GM21576 (cell line): ENCODE results near the gene SH3TC1.
A peak's percentile ranks its signal among the peaks of the same experiment; 100 is the strongest.

ENCODE experiments used
- ATAC-seq: cut with Tn5 transposase; IDR thresholded peaks from one replicate; pipeline ENCODE4 v1.9.1; 2021; ENCODE audit warnings: mild to moderate bottlenecking, moderate library complexity; ENCODE audit not compliant: unreplicated experiment

Gene SH3TC1

DNA sequence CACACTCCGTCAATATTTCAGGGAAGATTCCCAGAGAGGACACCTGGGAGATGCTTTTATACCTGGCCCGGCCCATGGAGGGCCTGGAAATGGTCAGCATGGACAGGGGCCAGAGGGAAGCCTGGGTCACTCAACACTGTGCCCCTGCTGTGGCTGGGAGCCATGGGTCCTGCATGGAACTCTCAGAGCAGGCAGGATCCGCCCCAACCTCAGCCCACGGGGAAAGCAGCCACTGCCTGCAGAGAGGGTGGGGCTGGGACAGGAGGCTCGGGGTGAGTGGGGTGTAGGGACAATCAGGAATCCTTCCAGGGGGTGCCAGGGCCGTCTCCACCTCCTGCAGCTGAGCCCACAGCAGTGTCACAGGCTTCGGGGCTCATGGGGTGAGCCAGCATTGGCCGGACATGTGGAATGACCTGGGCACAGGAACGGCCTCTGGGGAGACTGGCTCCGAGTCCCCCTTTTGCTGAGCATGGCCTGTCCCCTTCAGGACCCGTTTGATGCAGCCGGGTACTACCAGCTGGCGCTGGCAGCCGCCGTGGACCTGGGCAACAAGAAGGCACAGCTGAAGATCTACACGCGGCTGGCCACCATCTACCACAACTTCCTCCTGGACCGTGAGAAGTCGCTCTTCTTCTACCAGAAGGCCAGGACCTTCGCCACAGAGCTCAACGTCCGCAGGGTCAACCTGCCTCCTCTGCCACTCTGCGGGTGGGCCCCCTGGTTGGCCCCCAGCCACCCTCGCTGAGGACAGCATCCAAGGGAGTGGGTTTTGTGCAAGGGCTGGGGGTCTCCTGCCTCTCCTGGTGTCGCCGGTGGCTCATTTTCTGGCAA, 41.3 kb downstream of the SH3TC1 start:
- ATAC-seq: no peak

DNA sequence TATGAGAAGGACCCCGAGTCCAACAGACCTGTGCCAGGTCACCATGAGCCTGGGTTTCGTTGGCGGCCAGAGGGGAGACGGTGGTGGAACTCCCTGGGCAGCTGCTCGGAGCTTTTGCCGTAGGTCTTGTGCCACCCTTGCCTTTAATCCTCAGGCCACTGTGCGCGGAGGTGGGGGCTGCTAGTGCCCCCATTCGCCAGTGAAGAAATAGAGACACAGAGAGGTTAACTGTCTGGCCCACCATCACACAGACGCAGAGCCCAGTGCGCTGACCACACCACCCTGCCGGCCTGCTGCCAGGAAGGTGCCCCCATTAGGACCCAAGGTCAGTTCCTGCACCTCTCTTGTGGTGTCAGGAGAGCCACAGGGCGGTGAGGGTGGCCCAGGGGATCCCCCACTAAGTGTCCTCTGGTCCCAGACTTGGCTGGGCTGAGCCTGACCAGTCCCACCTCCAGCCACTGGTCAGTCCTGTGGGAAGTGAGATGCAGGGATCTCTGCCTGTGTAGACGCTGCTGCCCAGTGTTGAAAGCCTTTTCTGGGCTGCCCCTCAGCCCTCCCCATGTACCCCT, 42.2 kb downstream of the SH3TC1 start:
- no peak for ATAC-seq

DNA sequence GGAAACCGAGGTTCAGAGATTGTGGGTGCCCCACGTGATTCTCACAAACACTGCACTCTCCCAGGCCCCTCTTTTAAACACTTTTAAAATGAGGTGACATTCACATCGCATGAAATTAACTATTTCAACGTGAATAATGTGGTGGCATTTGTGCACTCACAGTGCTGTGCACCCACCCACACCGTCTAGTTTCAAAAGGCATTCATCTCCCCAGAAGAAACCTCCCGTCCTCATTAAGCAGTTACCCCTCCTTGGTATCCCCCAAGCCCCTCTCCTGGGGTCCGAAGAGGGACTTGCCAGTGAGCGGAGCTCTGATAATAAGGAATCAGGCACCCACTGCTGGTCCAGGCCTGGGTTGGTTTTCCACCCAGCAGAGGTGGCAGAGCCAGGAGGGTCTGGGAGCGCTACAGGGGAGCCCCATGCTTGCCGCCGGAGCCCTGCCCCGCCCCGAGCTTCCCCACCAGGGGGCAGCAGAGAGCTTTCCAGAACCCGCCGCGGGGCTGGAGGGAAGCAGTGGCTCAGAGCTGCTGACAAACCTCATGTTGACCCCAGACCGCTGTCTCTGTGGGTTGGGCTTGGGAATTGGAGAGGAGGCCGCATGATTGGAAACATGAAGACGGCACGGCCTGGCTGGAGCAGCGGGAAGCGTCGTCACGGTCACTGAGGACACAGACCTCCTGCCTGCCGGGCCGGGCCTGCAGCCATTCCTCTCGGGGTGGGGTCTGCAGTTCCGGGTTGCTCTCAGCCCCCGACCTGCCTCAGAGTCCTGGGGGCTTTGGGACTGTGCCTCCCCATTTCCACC, 43.0 kb downstream of the SH3TC1 start:
- ATAC-seq: peak; percentile 59

DNA sequence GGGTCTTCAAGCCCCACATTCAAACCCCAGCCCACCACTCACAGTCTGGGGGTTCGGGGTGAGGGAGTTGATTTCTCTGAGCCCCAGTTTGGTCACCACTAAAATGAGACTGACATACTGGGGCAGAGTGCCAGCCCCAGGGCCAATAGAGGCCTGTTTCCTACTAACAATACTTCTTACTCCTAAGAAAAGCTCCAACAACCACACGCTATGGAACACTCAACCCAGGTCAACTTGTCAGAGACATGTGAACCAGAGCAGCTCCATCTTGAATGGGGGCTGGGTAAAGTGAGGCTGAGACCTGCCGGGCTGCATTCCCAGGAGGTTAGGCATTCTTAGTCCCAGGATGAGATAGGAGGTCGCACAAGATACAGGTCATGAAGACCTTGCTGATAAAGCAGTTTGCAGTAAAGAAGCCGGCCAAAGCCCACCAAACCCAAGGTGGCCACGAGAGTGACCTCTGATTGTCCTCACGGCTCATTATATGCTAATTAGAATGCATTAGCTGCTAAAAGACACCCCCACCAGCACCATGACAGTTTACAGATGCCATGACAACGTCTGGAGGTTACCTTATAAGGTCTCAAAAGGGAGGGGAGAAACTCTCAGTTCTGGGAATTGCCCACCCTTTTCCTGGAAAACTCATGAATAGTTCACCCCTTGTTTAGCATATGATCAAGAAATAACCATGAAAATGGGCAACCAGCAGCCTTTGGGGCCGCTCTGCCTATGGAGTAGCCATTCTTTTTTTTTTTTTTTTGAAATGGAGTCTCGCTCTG, 43.9 kb downstream of the SH3TC1 start:
- no peak for ATAC-seq

DNA sequence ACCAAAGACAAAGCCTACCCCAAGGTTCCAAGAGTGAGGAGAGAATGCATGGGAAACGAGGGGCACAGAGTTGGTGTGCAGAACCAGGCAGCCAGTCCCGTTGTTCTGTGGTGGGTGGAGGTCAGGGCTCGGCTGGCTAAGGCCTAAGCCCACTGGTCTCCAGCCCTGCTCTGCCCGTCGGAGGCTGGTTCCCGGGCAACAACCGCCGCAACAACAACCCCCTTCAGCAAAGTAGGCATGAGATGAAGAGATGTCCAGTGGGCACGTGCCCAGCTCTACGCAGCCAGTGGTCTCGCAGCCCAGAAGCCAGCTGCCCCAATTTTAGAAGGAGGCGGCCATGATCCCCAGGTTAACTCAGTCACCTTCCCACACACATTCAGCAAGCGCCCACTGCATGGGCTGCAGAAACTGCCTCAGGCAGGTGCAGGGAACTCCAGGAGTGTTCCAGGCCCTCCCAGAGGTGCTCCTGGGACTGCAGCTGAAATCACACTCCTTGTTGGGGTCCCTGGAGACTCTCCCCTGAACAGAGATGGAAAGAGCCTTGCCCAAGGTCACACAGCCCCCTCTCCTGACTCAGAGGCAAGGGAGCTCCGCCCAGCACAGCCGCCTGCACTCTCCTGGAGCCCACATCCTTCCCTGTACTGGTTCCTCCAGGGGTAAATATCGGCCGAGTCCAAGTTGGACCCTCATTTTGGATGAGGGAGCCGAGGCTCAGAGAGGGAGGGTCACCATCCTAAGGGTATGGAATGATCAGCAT, 45.1 kb downstream of the SH3TC1 start:
- ATAC-seq: no peak

DNA sequence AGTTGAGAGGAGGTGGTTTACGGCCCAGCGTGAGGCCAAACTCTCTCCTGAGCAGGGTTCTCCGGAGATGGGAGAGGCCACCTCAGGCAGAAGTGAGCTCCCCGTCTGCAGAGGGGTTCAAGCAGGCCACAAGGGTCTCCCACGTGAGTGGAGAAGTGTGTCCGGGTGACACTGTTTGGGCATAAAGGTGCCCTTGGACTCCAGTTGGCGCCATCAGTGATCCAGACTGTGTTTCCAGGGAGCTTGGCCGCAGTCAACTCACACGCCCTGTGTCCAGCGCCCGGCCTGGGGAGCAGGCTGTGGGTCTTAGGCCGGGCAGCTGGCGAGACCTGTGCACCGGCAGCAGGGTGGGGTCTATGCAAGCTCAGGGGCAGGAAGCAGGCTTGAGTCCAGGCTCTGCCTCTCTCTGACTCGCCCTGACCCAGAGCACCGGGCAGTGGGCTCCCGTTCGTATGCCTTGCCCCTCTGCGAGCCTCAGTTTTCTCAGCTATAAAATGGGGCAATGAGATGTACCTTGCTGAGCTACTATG, 45.9 kb downstream of the SH3TC1 start:
- no peak for ATAC-seq

DNA sequence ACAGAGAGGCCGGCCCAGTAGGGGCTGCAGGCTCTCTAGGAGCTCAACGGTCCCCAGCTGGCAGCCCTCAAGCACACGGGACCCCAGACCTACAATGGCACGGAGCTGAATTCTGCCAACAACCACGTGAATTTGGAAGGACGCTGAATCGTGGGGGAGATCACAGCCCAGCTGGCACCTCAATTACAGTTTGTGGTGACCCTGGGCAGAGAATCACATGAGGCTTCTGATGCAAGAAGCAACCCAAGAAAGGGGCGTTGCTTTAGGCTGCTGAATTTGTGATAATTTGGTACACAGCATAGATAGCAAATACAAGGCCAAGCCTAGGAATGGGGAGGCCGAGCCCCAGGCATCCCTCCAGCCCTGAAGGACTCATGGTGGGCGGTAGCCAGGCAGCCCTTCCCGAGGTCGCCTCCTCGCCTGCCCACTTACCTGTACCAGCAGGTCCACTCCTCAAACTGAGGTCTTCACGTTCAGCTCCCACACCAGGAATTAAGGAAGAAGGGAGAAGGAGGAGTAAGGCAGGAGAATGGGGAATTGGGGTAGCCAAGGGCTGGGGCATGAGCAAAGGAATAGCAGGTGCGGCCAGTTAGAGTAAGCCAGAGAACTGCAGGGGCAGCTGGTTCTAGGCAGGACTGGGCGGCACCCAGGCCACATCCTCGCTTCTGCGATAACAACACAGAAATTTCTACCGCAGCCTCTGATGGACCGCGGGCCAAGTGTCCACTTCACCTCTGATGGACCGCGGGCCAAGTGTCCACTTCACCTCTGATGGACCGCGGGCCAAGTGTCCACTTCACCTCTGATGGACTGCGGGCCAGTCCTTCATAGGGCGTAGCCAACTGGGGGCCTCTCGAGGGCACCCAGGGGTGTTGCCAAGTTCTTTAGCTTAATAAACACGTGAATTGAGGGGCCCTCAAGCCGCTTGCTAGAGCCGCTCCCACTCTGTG, 47.1 kb downstream of the SH3TC1 start:
- no peak for ATAC-seq

DNA sequence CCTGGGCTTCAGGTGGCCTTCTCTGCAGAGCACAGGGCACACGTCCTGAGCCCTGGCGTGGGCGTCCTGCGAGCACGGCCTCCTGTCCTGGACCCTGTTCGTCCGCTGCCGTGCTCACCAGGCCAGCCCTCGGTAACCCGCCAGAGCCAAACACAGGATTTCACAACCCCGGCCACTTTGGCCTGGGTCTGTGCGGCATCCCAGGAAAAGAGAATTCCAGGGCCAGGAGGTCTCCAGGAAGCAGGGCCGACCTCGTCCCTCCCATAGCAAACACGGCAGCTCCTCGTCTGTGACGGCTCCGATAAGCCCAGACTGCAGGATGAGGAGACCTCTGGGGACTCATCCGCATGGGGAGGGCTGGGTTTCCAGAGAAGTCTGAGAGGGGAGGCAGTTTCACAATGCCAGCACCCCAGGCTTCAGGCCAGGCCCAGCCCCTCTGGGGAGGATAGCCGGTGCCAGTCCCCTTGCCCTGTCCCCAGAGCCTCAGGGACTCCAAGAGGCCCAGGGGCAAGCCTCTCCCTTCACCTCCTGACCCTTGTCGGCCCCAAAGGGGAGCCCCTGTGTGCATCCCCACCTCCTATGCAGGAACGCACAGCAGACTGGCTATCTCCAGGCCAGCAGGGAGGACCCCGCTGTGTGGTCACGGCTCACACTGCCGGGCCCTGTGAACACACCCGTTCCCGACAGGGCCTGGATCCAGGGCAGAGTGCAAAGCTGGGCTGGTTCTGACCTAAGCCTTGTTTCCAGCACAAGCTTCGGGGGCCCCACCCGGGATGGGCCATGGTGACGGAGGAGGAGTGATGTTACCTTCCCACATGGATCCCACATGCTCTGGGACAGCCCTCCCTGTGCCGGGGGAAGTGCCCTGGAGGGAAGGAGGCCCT, 48.2 kb downstream of the SH3TC1 start:
- no peak for ATAC-seq

DNA sequence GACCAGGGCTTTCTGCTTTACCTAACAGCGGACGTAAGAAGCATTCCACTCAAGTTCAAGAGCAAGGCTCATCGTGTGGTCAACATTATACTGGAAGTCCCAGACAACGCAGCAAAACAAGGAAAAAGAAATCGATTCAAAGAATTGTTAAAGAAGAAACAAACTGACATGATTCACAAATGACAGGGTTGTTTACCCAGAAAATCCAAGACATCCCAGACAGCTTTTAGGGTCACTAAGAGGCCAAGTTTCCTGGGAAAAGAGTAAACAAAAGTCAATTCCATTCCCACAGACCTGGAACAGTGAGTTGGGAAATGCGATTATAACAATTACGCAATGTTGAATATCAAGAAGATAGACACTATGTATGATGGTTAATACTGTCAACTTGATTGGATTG, 49.0 kb downstream of the SH3TC1 start:
- ATAC-seq: no peak

DNA sequence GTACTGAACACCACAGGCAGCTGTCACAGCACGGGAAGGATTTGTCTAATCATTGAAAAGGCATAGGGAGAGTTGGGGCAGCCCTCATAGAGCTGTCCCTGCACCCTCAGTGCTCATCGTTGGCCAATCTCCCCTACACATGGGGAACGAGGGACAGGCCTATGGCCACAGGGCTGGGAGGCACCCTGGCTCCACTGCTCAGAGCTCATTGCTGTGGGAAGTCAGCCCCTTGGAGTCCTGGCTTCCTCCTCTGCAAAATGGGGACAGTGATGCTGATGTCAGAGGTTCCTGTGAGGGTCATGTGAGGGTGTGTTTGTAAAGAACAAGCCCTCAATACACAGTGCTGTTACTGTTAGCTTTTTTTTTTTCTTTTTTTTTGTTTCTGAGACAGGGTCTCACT, 51.1 kb downstream of the SH3TC1 start:
- ATAC-seq: no peak

DNA sequence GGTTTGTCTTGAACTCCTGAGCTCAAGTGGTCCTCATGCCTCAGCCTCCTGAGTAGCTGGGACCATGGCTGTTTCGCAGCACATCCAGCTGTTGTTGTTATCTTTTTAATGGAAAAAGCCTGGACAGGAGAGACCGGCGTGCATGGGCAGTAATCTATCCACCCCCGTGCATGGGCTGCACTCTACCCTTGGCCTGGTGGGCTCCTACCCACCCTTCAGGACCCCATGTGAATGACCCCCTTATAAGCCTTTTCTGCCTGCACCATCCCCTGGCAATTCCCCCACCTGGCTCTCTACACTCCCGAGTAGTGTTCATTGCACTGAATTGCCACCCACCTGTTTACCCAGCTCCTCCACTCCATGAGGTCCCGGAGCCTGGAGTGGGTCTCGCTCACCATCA, 51.5 kb downstream of the SH3TC1 start:
- ATAC-seq: no peak

DNA sequence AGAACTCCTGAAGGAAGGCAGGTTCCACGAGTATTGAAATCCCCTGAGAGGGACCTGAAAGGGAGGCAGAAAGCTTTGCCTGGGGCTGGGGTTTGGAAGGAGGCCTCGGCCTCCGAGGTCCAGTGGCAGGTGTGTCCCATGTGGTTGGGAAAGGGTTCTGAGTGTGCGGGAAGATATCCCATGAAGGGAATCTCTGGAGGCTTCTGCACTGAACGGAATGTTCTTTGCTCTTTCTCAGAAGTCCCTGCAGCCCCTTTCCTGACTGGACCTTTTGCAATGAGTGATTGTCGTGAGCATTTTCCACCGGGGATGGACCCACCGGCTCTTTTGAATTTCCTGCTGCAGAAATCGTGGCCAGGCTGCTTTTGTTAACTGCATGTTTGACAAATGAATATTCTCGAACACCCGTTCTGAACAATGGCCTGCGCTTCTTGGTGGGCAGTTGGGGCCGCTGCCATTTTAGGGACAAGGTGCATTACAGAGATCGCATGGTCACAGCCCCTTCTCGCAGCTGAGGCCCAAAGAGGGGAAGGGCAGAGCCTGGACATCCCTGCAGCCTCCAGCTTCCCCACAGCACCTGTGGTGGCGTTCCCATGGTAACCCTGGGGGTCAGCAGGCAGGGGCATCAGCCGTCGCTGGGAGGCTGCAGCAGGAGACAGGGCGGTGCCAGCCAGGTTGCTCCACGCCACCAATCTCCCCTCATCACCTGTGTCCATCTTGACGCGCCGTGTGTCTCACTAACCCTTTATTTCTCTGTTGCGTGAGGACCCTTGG, 52.2 kb downstream of the SH3TC1 start:
- ATAC-seq: no peak

DNA sequence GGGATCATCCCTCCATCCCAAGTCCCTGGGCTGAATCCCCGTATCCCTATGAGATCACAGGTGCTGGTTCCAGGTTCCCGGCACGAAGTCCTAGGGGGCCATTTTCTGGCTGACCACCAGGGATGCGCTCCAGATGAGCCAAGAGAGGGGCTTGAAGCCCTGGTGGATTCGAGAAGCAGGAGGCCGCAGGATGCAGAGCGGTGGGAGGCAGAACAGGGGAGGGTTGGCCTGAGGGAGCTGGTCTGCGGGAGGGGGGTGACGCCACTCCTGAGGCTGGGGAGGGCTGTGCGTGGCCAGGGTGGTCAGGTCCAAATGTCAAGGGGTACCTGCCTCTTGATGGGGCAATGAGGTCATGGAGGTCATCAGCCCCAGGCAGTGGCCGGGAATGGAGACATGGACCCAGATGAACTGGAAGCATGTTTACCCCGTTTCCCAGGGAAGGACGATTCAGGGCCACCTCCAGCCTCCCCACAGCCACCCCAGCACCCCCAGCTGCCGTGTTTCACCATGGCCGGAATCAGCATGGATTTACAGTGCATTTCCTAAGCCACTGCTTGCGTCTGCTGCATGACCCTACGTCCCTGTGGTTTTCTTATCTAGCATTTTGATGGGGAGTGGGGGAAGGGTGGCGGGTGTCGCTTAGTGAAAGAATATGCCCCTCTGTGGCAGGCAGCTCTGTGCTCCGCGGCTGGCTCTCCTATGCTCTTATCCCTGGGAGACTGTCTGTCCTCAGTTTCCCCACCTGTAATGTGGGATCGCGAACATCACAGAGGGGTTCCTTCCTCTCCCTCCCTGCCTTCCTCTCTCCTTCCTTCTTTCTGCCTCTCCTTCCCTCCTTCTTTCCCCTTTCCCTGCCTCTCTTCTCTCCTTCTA, 53.4 kb downstream of the SH3TC1 start:
- no peak for ATAC-seq

DNA sequence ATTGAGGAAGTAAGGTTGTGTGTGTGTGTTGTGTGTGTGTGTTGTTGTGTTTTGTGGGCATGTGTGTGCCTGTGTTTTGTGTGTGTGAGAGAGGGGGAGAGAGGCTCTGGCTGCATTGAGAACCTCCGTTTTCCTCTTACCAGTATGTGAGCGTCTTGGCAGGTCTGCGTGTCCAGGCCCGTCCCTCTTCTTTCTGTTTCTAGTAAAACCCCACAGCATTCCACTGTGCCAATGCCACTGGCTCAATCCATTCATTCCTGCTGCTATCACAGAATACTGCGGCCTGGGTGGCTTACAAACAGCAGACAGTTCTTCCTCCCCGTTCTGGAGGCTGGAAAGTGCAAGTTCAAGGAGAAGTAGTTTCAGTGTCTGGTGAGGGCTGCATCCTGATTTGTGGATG, 55.0 kb downstream of the SH3TC1 start:
- ATAC-seq: no peak

DNA sequence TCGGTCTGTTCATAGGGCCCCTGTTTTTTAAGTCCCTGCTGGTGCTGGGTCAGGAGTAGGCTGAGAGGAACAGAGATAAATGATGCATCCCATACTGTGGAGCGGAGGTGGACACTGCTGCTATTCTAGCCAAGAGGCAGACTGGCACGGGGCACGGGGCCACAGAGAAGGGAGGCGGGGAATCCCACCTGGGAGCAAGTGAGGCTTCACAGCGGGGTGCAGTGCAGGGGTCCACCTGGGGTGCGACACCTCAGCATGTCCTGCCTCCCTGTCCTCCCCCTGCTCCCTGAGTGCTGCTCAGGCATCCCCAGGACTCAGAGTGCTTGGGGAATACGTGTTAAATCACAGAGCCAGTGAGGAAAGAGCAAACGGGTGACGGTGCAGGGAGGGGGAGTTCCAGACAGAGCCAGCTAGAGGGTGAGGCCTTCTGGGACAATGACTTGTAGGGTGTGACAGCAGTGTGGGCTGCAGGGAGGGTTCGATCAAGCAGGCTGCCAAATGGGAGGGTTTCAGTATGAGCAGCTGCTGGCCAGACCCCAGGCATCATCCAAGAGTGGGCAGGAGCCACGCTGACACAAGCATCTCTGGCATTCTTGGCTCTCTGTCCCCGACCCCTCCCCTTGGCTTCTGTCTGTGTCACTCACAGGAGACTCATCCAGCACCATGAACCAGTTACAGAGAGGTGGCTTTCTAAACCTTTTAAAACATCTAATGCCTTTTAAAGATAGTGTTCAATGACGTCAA, 56.8 kb downstream of the SH3TC1 start:
- ATAC-seq: no peak

DNA sequence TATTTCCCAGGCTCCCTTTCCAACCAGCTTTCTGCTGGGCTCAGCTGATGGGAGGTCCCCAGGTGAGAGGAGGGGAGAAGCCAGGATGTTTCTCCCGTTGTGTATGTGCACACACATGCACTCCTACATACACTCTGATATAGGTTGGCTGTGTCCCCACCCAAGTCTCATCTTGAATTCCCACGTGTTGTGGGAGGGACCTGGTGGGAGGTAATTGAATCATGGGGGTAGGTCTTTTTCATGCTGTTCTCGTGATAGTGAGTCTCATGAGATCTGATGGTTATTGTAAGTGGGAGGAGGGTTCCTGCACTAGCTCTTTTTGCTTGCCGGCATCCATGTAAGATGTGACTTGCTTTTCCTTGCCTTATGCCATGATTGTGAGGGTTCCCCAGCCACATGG, 58.8 kb downstream of the SH3TC1 start:
- no peak for ATAC-seq
